Esophagus squamous epithelium (tissue), 5 donors: ENCODE measurements around the gene CRHR1. TPM values are rescaled to one million over a fixed set of nuclear protein-coding genes. Genes with fewer than 3 reads are reported as not detected.

Source experiments
- DNase-seq: peaks from one replicate; lab custom pipeline; 2025; lab: John Stamatoyannopoulos, UW
- H3K27ac ChIP-seq, 4 donors: fragments of 200-600 bp; sonication (generic); one replicate each; pipeline ENCODE4 v1.5.1; 2016 to 2019; ENCODE audit warnings: mild to moderate bottlenecking in 1 of 4
- H3K27me3 ChIP-seq, 4 donors: fragments of 200-600 bp; sonication (generic); 1 replicate in 3 of 4; 2 replicates in 1 of 4; pipeline versions ENCODE4 v1.5.1 to v1.6.0; 2017 to 2021; ENCODE audit warnings: antibody characterized with exemption in 1 of 4
- H3K36me3 ChIP-seq, 3 donors: fragments of 200-600 bp; sonication (generic); one replicate each; pipeline ENCODE4 v1.5.1; 2016 to 2019
- H3K4me1 ChIP-seq, 3 donors: fragments of 200-600 bp; sonication (generic); one replicate each; pipeline ENCODE4 v1.5.1; 2017 to 2019
- H3K4me3 ChIP-seq, 4 donors: fragments of 200-600 bp; sonication (generic); 1 replicate in 3 of 4; 2 replicates in 1 of 4; pipeline ENCODE4 v1.5.1; 2016 to 2019; ENCODE audit warnings: mild to moderate bottlenecking in 2 of 4, moderate library complexity in 1 of 4
- H3K9me3 ChIP-seq, 3 donors: fragments of 200-600 bp; sonication (generic); one replicate each; pipeline ENCODE4 v1.5.1; 2016 to 2019
- CTCF ChIP-seq, 6 experiments: fragments of 450-650 bp in 4 of 6; fragments of 200-600 bp in 2 of 6; sonication (generic) in 2 of 6; IDR thresholded peaks; one replicate each; pipeline ENCODE4 v1.5.1; 2016 to 2019; ENCODE audit warnings: antibody characterized with exemption in 6 of 6, mild to moderate bottlenecking in 4 of 6, moderate library complexity in 4 of 6
- POLR2A ChIP-seq, 4 donors: fragments of 450-650 bp; IDR thresholded peaks; one replicate each; pipeline ENCODE4 v1.6.1; 2017; ENCODE audit warnings: antibody characterized with exemption in 4 of 4, mild to moderate bottlenecking in 4 of 4, moderate library complexity in 3 of 4
- WGBS, 2 donors: methylation state at CpG; one replicate each; pipeline ENCODE4 v1.1.5; 2018; 5-methylcytosine and 5-hydroxymethylcytosine counted together
- intact Hi-C: fragments of 100-400 bp; cut with DNase I; formaldehyde crosslinking; loops from one replicate; pipeline ENCODE4 v1.15.0; 2022
- total RNA-seq, 4 donors: library from RNA; depleted of rRNA; stranded (reverse); fragments of >200 nt; gene quantifications; one replicate each; pipeline ENCODE4 v1.1.0, GENCODE V29; 2016
- donor health status: DM: yes; HTN: yes; CAD: no.

Gene CRHR1
- total RNA-seq, 4 donors from 2014 or later, result not detected

GRCh38 chr17:45770632-45771270, 13.4 kb upstream of the CRHR1 start:
- intact Hi-C loops, result no loop called here
- no peak for TF ChIP-seq CTCF (IDR thresholded peaks at IDR 0.05)
- no peak for TF ChIP-seq POLR2A (IDR thresholded peaks at IDR 0.05)
- H3K4me1 ChIP-seq, result no peaks in the 10 kb centered on the region
- H3K4me3 ChIP-seq, result no peak overlapping the region
- no peak overlapping the region for H3K27ac ChIP-seq
- H3K9me3 ChIP-seq, result no peaks in the 10 kb centered on the region
- WGBS, 2 donors, result 24 to 28% methylated on average over 6 to 8 of the region's 10 CpGs
- H3K36me3 ChIP-seq, result no peaks in the 10 kb centered on the region
- DNase-seq, result no peak
- peaks cover 0 to 93% (median 0%) of the 10 kb centered on the region in 4 donors for H3K27me3 ChIP-seq

GRCh38 chr17:45771271-45771959, 12.7 kb upstream of the CRHR1 start:
- no peak for DNase-seq
- no peak overlapping the region for H3K27ac ChIP-seq
- H3K27me3 ChIP-seq, result peaks cover 0 to 91% (median 0%) of the 10 kb centered on the region in 4 donors
- H3K4me3 ChIP-seq, result no peak overlapping the region
- 46 to 55% methylated on average over 8 to 12 of the region's 12 CpGs for WGBS, 2 donors
- no peaks in the 10 kb centered on the region for H3K9me3 ChIP-seq
- no peak for TF ChIP-seq CTCF (IDR thresholded peaks at IDR 0.05)
- TF ChIP-seq POLR2A (IDR thresholded peaks at IDR 0.05), result no peak
- intact Hi-C loops, result no loop called here
- no peaks in the 10 kb centered on the region for H3K4me1 ChIP-seq
- H3K36me3 ChIP-seq, result no peaks in the 10 kb centered on the region

GRCh38 chr17:45775148-45775547, 9.0 kb upstream of the CRHR1 start:
- no peak overlapping the region for H3K27ac ChIP-seq

GRCh38 chr17:45775576-45776011, 8.5 kb upstream of the CRHR1 start:
- TF ChIP-seq CTCF (IDR thresholded peaks at IDR 0.05), result no peak
- no peak for TF ChIP-seq POLR2A (IDR thresholded peaks at IDR 0.05)
- intact Hi-C loops, result no loop called here
- H3K9me3 ChIP-seq, result no peaks in the 10 kb centered on the region
- 60 to 83% methylated on average over 2 to 4 of the region's 4 CpGs for WGBS, 2 donors
- H3K27ac ChIP-seq, result no peak overlapping the region
- no peaks in the 10 kb centered on the region for H3K4me1 ChIP-seq
- DNase-seq, result no peak
- H3K36me3 ChIP-seq, result no peaks in the 10 kb centered on the region
- H3K4me3 ChIP-seq, result no peak overlapping the region
- H3K27me3 ChIP-seq, result peaks cover 0 to 79% (median 0%) of the 10 kb centered on the region in 4 donors

More at GRCh38 chr17:45775148-45775547, 9.0 kb upstream of the CRHR1 start:
- DNase-seq, result no peak
- TF ChIP-seq POLR2A (IDR thresholded peaks at IDR 0.05) (no peak), CTCF (IDR thresholded peaks at IDR 0.05) (no peak)
- no peaks in the 10 kb centered on the region for H3K9me3 ChIP-seq
- H3K36me3 ChIP-seq, result no peaks in the 10 kb centered on the region
- H3K4me1 ChIP-seq, result no peaks in the 10 kb centered on the region
- H3K4me3 ChIP-seq, result no peak overlapping the region
- H3K27me3 ChIP-seq, result peaks cover 0 to 79% (median 0%) of the 10 kb centered on the region in 4 donors
- intact Hi-C loops, result no loop called here
- WGBS, 2 donors, result 42 to 43% methylated on average over 3 to 5 of the region's 5 CpGs

GRCh38 chr17:45776896-45777295, 7.2 kb upstream of the CRHR1 start:
- Histone ChIP-seq H3K27ac (no peak overlapping the region), H3K9me3 (no peaks in the 10 kb centered on the region), H3K4me1 (no peaks in the 10 kb centered on the region), H3K36me3 (no peaks in the 10 kb centered on the region), H3K27me3 (peaks cover 0 to 79% (median 0%) of the 10 kb centered on the region in 4 donors), H3K4me3 (no peak overlapping the region)
- intact Hi-C loops, result no loop called here
- 49 to 54% methylated on average over 6 of the region's 7 CpGs for WGBS, 2 donors
- no peak for DNase-seq
- TF ChIP-seq CTCF (IDR thresholded peaks at IDR 0.05), result no peak
- TF ChIP-seq POLR2A (IDR thresholded peaks at IDR 0.05), result no peak
